22Rv1 (cell line): ENCODE measurements around the gene NLRC5.
"Not testable (repeated sequence)": the region's sequence is repeated elsewhere in the genome, so short reads cannot be mapped to it uniquely, and the experiment has no call there.

Source experiments
- H3K27ac ChIP-seq: fragments of 450-650 bp; 2 replicates; pipeline ENCODE4 v1.5.1; 2017
- CTCF ChIP-seq: fragments of 450-650 bp; IDR thresholded peaks from 2 replicates; pipeline ENCODE4 v1.5.1; 2017; ENCODE audit warnings: mild to moderate bottlenecking
- ZFX ChIP-seq: fragments of 450-650 bp; IDR thresholded peaks from 2 replicates; pipeline ENCODE4 v1.6.1; 2017; ENCODE audit warnings: antibody characterized with exemption, borderline replicate concordance

Gene NLRC5

GRCh38 chr16:57061084-57061905 lies 71.9 kb downstream of the NLRC5 start:
- no peak for TF ChIP-seq ZFX
- TF ChIP-seq CTCF, result no peak
- no peak overlapping the region for H3K27ac ChIP-seq

GRCh38 chr16:57062329-57062728 lies 73.0 kb downstream of the NLRC5 start:
- no peak overlapping the region for H3K27ac ChIP-seq
- TF ChIP-seq CTCF (no peak), ZFX (no peak)

GRCh38 chr16:57063189-57063588 lies 73.8 kb downstream of the NLRC5 start:
- H3K27ac ChIP-seq, result not testable (repeated sequence)

- no peak for TF ChIP-seq CTCF
- H3K27ac ChIP-seq, result no peak overlapping the region
These were observed 75.6 kb downstream of the NLRC5 start for GRCh38 chr16:57064995-57065394.

- H3K27ac ChIP-seq, result no peak overlapping the region
- TF ChIP-seq CTCF (no peak), ZFX (no peak)
These were observed 77.3 kb downstream of the NLRC5 start for GRCh38 chr16:57066625-57067024.

GRCh38 chr16:57067347-57067746 lies 78.0 kb downstream of the NLRC5 start:
- TF ChIP-seq CTCF, result no peak
- TF ChIP-seq ZFX, result no peak
- no peak overlapping the region for H3K27ac ChIP-seq

GRCh38 chr16:57069053-57069452 lies 79.7 kb downstream of the NLRC5 start:
- H3K27ac ChIP-seq, result no peak overlapping the region
- TF ChIP-seq ZFX (no peak), CTCF (no peak)
